Stimulated activated CD4-positive, alpha-beta T cell treated with anti-CD3 and anti-CD28 coated beads, Interleukin-2, amount 100 ng/mL, for 4 hours (primary cell): ENCODE results near the gene SIGMAR1.

Source experiments
- DNase-seq: peaks from one replicate; pipeline ENCODE4 v3.0.0-alpha.2; 2020; ENCODE audit warnings: low read depth

SIGMAR1 gene

DNA sequence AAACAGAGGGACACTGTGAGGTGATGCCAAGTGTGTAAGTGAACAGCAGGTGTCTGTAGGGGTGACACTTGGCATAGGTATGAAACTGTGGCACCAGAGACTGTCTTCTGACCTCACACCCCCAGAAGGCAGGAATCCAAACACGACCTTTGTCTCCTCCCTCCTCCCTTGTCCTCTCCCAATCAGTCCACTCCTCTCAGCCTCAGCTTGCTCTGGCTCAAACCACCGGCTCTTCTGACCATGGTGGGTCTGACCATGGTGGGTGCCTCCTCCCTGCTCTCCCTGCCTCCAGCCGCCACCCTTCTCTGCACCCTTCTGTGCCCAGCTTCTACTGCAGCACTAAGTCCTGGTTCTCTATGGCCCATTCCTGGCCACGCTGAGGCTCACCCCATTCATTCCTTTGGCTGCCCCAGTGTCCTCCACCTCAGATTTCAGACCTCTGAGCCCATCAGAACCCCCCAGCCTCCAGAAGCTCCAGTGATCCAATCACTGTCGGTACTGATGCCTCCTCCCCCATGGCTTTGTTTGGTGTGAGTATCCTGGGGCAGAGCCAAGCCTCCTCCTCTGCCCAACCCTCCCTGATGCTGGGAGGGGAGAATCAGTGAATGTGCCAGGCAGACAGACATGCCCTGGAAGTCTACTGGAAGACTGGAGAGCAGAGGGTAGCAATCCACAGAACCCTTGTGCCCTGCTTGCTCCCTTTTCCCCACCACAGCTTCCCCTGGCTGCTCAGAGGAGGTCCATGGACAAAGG is 7.0 kb downstream of the SIGMAR1 start:
- DNase-seq: no peak

DNA sequence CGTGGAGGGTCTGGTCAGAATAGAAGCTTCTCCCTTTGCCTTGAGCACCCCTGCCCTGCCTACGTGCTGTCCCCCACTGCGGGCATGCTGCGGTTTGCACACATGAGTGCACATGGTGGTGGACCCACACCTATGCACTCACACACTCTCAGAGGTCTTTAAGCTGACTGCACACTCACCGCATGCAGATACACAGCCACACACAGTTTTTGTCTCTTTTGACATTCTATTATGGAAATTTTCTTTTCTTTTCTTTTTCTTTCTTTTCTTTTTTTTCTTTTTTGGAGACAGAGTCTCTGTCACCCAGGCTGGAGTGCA is 8.1 kb downstream of the SIGMAR1 start:
- DNase-seq: no peak

DNA sequence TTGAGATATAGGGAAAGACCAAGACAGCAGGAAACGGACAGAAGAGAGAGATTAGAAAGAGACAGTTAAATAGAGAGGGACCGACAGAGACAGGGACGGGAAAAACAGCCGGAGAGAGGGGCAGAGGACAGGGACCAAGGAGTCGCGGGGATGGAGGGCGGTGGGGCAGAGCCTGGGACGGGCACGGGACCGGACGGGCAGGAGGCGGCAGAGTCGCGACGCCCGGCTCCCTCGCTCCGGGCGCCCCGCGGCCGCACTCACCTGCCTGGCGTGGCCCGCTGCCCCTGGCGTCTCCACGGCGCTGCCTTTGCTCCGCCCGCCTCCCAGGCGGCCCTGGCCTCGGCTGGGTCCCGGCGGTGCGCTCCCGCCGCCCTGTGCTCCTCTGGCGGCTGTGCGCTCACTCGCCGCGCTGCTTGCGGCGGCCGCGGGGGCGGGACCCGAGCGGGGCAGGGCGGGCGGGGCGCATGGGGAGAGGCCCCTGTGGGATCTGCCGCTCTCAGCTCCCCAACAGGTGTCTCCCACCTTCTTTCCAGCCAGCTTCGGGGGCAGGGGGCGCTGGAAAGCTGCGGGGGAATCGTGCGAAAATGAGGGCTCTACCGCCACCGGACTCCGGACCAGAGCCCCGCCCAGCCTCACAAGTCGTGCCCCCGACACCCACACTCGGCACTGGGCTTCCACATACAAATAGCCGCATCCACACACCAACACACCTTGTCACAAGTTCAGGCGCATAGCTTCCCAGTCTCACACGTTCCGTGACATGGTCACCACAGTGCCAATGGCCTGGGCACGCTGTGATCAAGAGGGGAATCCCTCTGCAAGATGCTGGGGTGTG is 8.7 kb downstream of the SIGMAR1 start, which contains the start of gene ARID3C:
Gene ARID3C (minus strand): TSS at position 411 of the 835 bp plus-strand sequence. CDS start 1,052 bp downstream, outside the sequence.
- DNase-seq: no peak

DNA sequence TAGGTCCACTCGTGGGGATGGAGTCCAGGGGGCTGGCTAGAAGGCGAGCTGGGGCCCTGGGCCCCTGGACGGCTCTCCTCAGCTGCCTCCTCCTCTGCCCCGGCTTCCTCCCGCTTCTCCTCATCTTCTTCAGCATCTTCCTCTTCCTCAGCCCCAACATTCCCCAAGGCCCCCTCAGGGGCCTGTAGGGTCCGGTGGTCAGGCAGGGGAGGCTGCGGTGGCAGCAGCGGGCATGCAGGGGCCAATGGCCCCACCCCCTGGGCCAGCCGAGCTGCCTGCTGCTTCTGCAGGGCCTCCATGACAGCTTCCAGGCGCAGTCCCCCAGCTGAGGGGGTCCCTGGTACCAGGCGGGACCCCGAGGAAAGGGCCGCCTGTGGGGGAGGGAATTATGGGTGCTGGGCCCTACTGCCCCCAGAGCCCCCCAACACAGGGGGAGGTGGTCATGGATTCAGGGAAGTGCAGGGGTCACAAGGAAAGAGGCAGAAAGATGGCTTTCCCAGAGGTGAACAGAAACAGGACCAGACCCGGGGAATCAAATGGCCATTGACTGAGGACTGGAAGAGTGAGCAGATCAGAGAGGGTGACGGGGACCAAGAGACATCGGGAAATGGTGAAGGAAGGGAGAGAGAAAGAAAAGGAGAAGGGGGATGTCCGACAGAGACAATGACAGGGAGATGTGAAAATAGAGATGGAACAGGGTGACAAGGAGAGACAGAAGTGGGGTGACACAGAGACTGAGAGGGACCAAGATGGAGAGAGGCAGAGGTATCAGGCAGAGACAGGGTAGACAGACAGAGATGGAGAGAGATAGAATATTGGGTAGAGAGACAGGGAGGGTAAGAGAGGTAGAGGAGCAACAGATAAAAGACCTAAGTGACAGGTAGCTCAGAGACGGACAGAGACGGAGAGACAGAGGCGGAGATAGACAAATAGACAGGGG is 9.6 kb downstream of the SIGMAR1 start:
- no peak for DNase-seq

DNA sequence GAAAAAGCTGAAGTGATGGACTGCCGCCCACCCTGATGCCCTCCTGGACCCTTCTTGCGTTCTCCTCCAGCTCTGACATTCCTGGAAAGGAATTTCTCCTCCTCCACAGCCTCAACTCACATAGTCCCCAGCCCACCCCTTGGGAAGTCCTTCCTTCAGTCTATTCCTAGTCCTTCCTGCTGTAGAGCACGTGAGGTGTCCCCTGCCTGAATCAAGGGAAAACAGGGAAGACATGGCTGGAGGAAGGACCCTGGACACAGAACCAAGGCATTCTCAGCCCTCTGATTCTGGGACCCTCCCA is 12.5 kb downstream of the SIGMAR1 start:
- DNase-seq: no peak

DNA sequence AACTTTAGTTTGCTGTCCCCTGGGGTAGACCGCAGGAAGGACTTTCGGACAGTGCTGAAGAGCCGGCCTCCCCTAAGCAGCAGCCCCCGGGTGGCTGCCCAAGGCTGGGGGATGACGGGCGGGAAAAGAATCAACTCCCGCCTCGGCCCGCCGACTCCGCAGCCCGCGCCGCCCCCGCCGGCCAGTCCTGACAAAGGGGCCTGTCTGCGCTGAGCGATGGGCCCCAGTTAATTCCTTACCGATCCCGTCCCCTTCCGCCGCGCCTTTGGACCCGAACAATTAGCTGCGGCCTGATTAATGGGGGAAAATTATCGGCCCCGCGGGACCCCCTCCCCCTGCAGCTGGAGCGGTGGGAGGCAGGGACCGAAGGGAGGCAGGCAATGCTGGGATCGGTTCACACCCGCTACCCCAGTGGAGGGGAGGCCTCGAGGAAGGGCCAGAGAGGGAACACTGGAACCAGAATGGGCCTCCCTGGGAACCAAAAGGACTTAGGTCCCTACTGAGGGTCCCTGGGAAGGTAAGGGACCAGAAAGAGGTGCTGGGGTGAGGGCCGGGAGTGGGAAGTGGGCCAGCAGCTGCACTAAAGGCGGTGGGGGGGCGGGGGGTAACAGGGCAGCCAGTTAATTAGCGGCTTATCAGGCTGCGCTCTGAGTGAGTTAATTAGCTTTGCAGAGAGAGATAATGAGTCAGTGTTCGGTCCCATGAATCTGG is 13.0 kb downstream of the SIGMAR1 start:
- no peak for DNase-seq

DNA sequence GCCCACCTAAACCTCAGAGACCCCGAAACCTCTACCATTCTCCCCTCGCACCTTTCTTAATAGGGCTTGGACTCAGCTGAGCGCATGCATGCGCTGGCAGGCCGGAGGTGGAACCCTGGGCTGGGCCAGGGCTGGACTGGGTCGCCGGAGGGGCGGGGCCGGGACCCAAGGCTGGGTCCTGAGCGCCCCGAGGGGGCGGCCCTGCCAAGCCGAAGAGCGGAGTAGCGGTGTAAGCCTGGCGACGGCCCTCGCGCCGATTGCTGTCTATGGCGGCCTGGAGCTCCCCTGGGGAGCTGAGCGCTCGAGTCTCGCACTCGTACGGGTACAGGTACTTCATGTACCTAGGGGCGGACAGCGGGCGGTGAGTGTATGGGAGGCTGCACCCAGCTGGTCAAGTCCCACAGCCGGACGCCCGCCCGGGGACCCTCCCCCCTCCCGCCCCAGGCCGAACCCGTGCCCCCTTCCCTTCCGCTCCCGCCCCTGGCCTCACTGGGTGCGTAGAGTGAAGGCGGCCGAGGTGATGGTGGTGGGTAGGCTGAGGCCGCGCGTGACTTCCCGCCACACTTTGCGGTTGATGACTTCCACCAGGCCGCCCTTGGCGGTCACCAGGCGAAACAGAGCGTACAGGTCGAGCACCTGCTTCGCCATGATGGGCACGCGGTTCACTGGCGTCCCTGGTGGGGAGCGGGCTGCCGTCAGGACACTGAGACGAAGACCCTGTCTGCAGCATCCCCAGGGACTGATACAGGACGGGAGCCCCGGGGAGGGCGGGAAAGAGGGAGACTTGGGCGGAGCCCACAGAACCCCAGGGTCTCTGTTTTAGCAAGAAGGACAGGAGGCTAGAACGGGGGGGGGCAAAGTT is 14.0 kb downstream of the SIGMAR1 start:
- no peak for DNase-seq

DNA sequence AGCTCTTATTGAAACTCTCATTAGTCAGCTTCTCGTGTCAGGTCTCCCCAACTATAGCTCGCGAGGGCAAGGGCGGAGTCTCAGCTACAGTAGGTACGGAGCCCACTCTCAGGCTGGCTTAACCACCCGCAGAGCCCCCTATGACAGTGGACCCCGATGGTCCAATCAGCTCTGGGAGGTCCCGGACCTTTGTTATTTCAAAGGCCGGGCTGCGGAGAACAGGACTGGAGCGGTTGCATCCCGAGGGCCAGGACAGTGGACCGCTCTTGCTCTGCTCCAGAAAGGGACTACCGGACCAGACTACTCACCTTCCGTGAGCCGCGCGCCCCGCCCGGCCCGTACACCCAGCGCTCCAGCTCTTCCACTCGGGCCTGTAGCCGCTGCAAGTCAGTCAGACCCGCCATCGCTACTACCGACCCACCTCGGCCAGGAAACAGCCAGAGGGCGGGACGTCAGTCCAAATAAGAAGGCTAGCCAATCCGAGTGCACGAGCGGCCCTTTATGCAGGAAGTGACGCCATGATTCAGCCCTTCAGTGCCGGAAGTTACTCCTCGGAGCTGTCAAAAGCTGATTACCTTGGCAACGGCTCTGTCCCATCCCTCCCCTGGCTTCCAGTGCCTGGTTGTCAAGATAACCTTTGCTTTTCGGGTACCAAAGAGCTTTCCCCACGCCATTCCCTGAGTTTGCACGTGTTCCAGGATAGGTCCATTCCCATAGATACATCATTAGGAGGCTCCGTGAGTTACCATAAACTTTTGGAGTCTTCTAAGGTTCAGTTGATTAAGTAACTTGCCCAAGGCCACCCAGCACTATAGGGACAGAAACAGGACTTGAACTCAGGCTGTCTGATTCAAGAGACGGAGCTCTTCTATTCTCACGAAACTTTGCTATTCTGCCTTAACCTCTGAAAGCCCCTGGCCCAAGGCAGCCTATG is 17.3 kb downstream of the SIGMAR1 start, which contains the start of gene DCTN3:
Gene DCTN3 (minus strand): TSS at position 435 of the 934 bp plus-strand sequence. CDS start 31 bp downstream, at position 404.
- DNase-seq: peak; percentile 85

DNA sequence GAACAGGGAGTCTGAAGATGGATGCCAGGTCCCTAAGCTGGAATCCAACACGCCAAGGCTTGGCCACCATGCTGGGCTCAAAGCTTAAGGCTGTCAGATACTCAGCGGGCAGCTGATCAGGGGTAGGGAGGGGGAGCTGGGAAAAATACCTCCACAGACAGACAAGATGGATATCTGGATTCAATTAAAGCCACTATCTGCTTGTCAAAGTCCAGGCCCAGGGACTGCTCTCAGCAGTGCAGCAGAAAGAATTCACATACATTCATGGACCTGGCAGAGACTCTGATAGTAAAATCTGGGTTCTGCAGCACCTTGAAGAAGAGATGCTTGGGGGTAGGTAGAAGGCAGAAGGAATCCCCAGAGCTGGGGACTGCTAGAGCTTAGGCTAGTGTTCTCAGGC is 22.5 kb downstream of the SIGMAR1 start:
- no peak for DNase-seq

DNA sequence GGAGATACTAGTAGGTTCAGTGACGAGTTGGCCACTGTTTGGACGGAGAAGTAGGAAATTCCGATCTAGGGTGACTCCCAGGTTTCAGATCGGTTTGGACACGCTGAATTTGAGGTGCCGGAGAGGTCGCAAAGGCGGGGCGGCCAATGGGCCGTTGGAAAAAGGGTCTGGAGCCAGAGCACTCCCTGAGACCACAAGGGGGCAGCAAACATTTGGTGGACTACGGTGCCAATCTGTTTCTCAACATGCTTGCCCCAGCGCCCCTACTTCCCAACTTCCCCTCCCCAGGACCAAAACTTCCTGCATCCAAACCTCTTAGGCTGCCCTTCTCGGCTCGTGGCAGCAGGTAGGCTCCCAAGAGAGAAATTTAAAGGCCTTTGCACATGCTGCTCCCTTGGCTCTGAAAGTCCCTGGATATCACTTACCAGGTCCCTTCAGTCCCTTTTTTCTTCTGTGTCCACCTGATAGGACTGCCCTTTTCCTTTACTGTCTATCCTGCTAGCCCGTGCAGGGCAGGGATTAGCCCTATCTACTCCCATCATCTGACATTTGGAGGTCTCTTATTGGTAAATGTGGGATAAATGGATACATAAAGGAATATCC is 24.7 kb downstream of the SIGMAR1 start:
- DNase-seq: peak; percentile 54

DNA sequence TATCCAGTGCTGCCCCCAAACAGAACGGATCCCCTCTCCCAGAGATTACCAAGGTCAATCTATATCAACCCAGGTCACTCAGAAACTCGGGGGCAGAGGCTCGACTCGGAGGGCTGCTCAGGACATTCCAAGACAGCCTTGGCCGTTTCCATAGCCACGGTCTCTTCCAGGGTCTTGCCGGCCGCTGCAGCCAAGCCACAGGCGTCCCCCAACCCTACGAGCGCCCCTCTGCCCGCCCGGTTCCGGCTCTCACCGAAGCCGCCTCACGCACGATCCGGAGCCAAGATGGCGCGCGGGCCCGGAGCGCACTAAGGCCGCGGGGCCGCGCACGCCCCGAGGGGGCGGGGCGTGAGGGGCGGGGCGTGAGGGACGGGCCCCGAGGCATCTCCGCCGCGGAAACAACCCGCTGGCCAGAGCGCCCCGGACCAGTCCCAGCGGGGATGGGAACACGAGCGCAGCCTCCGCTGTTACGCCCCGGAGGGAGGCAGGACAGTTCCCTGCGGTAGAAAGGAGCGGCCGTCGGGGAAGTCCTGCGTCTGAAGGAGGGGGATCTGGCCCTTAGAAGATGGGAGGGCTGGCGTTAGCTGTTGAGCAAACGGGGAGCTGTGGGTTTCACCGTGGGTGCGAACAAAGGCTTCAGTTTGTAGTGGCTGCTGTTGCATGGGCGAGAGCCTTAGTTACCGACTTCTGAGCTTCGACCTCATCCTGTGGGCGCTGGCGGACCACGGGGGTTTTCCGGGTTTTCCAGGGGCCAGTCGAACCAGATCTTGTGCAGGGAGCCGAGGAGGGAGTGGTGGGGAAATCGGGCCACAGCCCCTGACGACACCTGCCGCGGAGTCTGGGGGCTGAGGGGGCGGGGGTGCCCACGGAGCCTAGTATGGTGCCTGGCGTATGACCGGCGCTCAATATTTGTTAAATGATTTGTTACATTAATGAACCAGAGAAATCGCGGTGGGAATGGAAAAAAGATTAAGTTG is 25.5 kb downstream of the SIGMAR1 start, which contains the start of gene RPP25L:
Gene RPP25L (minus strand): TSS at position 287 of the 977 bp plus-strand sequence. CDS start 801 bp downstream, outside the sequence.
- DNase-seq: peak; percentile 74

DNA sequence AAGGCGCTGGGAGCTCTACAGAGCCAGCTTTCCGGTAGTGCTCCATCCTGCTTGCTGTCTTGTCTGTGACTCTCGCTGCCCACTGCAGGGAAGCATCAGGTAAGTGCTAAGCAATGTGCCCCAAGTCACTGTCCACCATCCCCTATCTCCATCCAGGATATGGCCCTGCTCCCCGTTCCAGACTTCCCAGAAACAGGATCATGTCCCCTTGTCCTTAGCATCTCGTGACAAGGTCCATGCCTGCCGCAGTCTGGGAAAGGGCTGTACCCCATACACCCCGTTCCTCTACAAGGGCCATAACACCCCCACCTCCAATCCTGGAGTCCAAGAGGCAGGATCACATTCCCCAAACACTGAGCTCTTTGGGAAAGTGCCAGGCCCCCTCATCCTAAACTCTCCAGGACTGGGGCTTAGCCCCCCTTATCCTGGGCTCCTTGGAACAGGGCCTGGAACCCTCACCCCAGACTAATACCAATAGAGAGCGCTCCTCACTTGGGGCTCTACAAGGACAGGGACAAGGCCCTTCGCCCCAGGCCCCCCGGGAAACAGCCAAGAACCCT is 26.3 kb downstream of the SIGMAR1 start:
- no peak for DNase-seq

DNA sequence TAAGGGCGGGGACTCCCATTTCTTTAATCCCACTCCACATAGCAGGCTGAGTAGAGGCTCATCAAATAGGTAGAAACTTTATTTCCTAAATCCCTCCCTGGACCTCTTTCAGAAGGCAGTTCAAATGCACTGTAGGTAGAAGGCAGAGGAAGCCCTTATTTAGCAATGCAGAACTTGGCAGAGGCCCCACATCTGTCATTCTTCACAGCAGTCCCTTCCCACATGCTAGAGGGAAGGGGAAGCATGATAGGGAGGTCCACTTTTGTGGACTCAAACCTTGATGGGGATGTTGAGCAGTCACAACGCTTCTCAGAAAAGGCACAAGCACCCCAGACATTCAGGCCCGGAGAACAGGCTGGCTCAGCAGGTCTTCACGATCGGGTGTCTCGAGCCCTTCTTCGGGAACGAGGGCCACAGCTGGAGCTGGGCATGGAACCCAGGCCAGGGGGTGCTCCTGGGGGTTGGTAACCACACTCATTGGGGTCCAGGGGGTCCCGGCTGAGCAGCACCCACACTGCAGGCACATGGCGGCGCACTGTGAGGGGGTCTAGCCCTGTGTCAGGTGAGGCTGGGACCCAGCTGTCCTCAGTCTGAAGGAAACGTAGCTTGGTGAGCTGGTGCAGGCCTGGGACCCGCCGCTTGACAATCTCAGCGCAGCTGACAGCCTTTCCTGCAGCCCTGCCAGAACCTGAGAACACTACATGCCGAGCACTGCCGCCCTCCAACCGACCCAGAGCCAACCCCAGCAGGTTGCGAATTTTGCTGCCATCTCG is 27.0 kb downstream of the SIGMAR1 start:
- DNase-seq: no peak

DNA sequence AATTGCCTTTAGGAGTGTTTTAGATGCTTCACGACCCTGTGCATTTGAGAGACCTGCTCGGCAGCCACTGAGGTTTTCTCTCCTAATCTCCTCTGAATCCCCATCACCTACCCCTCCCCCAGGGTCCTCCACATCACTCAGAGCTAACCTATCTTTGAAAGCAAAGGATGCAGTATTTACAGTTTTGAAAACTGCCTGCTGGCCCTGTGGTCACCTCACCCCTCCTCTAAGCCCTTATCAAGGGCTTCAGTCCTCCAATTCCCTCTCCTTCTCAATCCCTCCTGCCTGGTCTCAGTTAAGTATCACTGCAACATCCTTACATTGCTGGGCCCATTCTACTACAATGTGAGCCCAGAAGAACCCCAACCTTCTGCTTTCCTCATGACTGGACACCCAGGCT is 30.3 kb downstream of the SIGMAR1 start:
- DNase-seq: no peak

DNA sequence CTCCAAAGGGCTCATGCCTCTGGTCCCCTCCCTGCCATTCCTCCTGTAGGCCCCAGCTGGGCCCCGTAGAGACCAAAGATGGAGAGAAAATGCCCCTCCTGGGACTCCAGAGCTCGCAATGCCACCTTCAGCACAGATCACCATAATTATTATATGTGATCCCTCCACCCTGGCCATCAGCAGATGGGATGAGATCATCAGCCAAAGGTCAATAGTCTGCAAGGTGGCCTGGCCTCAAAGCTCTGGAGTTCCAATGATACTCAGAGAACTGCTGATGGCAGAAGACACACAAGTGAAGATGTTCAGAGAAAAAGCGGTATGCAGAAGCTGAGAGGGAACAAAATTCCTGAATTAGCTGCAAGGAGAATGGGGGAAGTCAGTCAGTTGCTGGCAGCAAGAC is 30.7 kb downstream of the SIGMAR1 start:
- DNase-seq: no peak

DNA sequence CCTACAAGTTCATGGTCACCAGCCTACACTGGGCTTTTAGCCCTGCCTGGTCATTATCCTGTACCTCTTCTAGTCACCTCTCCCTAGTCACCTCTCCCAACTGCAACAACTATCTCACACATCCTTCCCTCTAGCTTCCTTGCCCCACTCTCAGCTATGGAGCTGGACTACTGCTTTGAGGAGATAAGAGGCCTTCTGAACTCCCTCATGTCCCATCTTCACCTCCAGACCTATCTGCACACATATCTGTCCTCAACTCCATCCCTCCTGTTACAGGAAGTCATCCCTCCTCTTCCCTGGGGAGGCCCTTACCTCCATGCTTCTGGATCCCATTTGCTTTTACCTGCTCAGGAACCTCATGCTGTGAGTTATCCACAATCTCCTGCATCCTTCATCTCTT is 31.4 kb downstream of the SIGMAR1 start:
- DNase-seq: no peak
